Activated naive CD4-positive, alpha-beta T cell treated with anti-CD3 and anti-CD28 coated beads for 36 hours (primary cell): ENCODE measurements around the gene CARD19. TPM values are rescaled to one million over a fixed set of nuclear protein-coding genes. Genes with fewer than 3 reads are reported as not detected.
A peak's percentile ranks its signal among the peaks of the same experiment; 100 is the strongest.

Experiments used
- CTCF ChIA-PET: fragments of 350-600 bp; sonication (Branson Sonifier 250); formaldehyde crosslinking; loops from one replicate; lab custom pipeline; 2021; ENCODE audit warnings: antibody characterized with exemption; lab: Charles Lee
- DNase-seq: peaks from one replicate; pipeline ENCODE4 v3.0.0-alpha.2; 2020
- H3K27ac Mint-ChIP-seq: one replicate; pipeline ENCODE4 v1.8.0; 2021; ENCODE audit warnings: mild to moderate bottlenecking, mixed read lengths
- H3K27me3 Mint-ChIP-seq: one replicate; pipeline ENCODE4 v1.8.0; 2021; ENCODE audit warnings: low read depth, mixed read lengths
- H3K36me3 Mint-ChIP-seq: one replicate; pipeline ENCODE4 v1.8.0; 2021; ENCODE audit warnings: low read depth, mixed read lengths
- H3K4me1 Mint-ChIP-seq: one replicate; pipeline ENCODE4 v1.8.0; 2021; ENCODE audit warnings: low read depth, mixed read lengths
- H3K4me3 Mint-ChIP-seq: one replicate; pipeline ENCODE4 v1.8.0; 2021; ENCODE audit warnings: mild to moderate bottlenecking, moderate library complexity, mixed read lengths
- H3K9me3 Mint-ChIP-seq: one replicate; pipeline ENCODE4 v1.8.0; 2021; ENCODE audit warnings: mixed read lengths
- intact Hi-C: fragments of 100-400 bp; cut with micrococcal nuclease; formaldehyde crosslinking; loops from one replicate; pipeline ENCODE4 v1.15.1; 2023
- total RNA-seq, 2 experiments: library from RNA; stranded (reverse); gene quantifications; one replicate each; pipeline ENCODE4 v1.2.3, GENCODE V29; 2021

Gene CARD19
- total RNA-seq, 2 experiments from 2014 or later, result 51.4 to 52.0 TPM

- Mint-ChIP-seq H3K27me3 (no peaks in the 10 kb centered on the region), H3K4me3 (no peak overlapping the region), H3K4me1 (peaks cover 70% of the 10 kb centered on the region), H3K9me3 (peaks cover 26% of the 10 kb centered on the region), H3K27ac (peak overlapping the region; percentile 86), H3K36me3 (peaks cover 29% of the 10 kb centered on the region)
- CTCF ChIA-PET, result interaction anchor here (1.0 to 2.8 kb wide), 3 partner anchors 27 to 88 kb away, joined by 3 to 9 read pairs (median 3); no protein-coding TSS in a partner anchor
- intact Hi-C loops, result loop anchor here (1.0 kb wide), 2 partner anchors 8 to 27 kb away; no protein-coding TSS in a partner anchor
- peak; percentile 92 for DNase-seq
Observed at GRCh38 chr9:93091453-93092081, 4.5 kb upstream of the CARD19 start.

DNA sequence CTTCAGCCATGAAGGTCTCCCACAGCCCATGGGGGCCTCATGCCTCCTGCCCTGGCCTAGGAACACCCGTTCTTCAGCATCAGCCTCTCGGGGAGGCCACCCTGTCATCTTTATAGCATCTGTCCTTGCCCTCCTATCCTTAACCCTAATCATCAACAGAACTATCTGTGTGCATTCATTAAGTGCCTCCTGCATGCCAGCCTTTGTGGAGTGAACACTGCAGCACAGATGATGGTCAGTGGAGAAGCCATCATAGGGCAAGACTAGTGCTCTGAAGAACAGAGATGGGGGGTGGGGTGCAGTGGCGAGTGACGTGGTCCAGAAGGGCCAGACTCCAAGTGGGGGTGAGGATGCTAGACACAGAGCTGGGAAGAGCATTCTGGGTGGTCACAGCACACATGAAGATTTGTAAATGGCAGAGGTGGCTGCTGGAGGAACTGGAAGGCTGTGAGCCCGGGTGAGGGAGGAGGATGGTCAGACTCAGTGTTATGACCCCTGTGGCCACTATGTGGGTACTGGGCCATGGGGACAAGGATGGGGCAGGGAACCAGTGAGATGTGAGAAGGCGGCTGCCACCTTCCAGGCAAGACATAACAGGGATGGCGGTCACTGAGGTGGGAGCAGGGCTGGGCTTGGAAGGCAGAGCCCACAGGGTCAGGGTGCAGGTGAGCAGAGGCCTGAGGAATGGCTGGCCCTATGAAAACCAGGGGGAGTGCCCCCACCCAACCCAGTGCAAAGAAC is 3.6 kb upstream of the CARD19 start:
- peak; percentile 3 for DNase-seq
- intact Hi-C loops, result no loop called here

DNA sequence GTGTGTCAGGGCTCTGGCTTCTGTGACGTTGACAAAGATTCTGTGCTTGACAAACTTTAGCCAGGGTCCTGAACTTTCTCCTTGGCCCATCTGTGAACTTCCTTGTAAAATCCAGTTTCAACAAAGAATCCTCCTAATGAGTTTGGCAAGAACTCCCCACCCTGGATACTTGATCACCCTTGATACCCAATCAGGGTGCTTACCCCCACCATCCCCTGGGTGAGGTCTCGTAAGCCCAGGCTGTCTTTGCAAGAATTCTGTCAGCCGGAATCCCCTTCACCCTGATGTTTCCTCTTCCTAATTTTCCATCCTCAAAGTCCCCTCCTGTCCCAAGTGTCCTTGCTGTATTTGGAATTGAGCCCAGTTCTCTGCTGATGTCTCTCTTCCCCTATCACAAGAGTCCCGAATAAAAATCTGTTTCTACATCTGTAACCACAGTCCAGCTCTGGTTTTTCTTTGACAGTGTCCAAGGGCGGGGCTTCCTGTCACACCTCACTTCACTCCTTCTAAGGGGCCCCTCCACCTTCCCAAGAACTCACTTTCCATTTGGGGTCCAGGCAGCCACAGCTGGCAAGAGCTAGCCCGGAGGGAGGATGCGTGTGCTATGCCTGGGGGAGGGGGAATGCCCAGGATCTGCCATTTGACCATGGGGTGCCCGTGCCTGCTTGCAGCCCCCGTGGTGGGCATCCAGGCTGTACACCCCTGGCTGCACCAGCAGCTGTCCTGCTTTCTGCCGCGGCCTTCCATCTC is 2.7 kb upstream of the CARD19 start:
- Mint-ChIP-seq H3K36me3 (peaks cover 22% of the 10 kb centered on the region), H3K4me1 (peaks cover 79% of the 10 kb centered on the region), H3K27me3 (no peaks in the 10 kb centered on the region), H3K4me3 (no peak overlapping the region), H3K9me3 (peaks cover 26% of the 10 kb centered on the region), H3K27ac (peak overlapping the region; percentile 86)
- DNase-seq, result peak; percentile 40
- CTCF ChIA-PET, result no interaction called here
- intact Hi-C loops, result no loop called here

More for the DNA sequence above, 3.6 kb upstream of the CARD19 start:
- peak overlapping the region; percentile 86 for H3K27ac Mint-ChIP-seq
- peaks cover 24% of the 10 kb centered on the region for H3K36me3 Mint-ChIP-seq
- peaks cover 26% of the 10 kb centered on the region for H3K9me3 Mint-ChIP-seq
- peak overlapping the region; percentile 7 for H3K4me3 Mint-ChIP-seq
- CTCF ChIA-PET, result interaction anchor here (1.0 to 2.8 kb wide), 2 partner anchors 25 to 28 kb away, joined by 3 to 9 read pairs; no protein-coding TSS in a partner anchor
- H3K4me1 Mint-ChIP-seq, result peaks cover 72% of the 10 kb centered on the region
- H3K27me3 Mint-ChIP-seq, result no peaks in the 10 kb centered on the region

DNA sequence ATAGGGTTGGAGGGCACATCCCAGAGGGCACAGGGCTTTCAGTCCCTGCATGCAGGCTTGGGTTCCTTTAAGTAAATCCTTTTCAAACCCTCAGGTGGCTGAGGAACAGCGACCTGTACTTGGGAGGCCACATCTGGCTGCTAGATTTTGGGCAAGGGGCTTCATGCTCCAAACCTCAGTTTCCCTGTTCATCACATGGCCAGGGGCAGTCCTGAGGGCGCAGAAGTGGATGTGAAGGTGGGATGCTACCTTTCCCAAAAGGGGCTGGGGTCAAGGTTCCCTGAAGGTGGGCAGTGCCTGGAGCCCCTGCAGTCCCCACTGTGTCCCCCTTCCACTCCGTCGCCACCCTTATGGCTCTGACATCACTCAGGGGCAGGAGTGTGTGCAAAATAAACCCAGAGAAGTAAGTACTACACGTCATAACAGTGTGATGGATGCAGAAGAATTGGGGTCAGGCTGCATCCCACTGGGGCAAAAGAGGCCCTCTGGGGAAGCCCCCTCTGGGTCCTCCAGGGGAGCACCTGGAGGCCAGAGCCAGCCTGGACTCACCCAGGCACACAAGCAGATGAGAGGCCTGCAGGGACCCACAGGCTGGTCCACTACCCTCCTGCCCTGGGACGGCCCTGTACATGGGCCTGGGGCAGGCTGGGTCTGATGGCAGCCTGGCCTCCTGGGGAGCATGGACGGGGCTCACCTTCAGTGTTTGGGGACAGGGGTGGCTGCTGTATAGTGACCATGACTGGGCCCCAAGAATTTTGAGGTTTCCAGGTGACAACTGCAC is 1.9 kb upstream of the CARD19 start:
- peaks cover 26% of the 10 kb centered on the region for H3K9me3 Mint-ChIP-seq
- peaks cover 15% of the 10 kb centered on the region for H3K36me3 Mint-ChIP-seq
- intact Hi-C loops, result loop anchor here (2.0 kb wide), 1 partner anchor 129 kb away; no protein-coding TSS in a partner anchor
- CTCF ChIA-PET, result interaction anchor here (0.7 kb wide), 1 partner anchor 15 kb away, joined by 3 read pairs; no protein-coding TSS in a partner anchor
- H3K4me3 Mint-ChIP-seq, result peak overlapping the region; percentile 84
- peak overlapping the region; percentile 95 for H3K27ac Mint-ChIP-seq
- no peak for DNase-seq
- no peaks in the 10 kb centered on the region for H3K27me3 Mint-ChIP-seq
- peaks cover 77% of the 10 kb centered on the region for H3K4me1 Mint-ChIP-seq

- CTCF ChIA-PET, result interaction anchor here (0.7 to 0.8 kb wide), 3 partner anchors 14 to 90 kb away, joined by 3 to 4 read pairs (median 3); no protein-coding TSS in a partner anchor
- Mint-ChIP-seq H3K27me3 (no peaks in the 10 kb centered on the region), H3K4me1 (peaks cover 74% of the 10 kb centered on the region), H3K36me3 (peaks cover 11% of the 10 kb centered on the region), H3K27ac (peak overlapping the region; percentile 95), H3K9me3 (peaks cover 26% of the 10 kb centered on the region), H3K4me3 (peak overlapping the region; percentile 84)
- DNase-seq, result peak; percentile 43
- intact Hi-C loops, result loop anchor here (1.0 to 5.0 kb wide), 8 partner anchors 30 to 473 kb away; partner anchors contain the start of genes FAM120AOS, NINJ1 and ZNF484
Observed at GRCh38 chr9:93094658-93095204, 1.3 kb upstream of the CARD19 start.

GRCh38 chr9:93095205-93096130 is 549 bp upstream of the CARD19 start:
- Mint-ChIP-seq H3K4me3 (peak overlapping the region; percentile 84), H3K9me3 (peaks cover 24% of the 10 kb centered on the region), H3K27me3 (no peaks in the 10 kb centered on the region), H3K36me3 (peaks cover 6% of the 10 kb centered on the region), H3K27ac (peak overlapping the region; percentile 95), H3K4me1 (peaks cover 74% of the 10 kb centered on the region)
- intact Hi-C loops, result loop anchor here (1.0 to 5.0 kb wide), 12 partner anchors 31 to 472 kb away; partner anchors contain the start of genes FAM120AOS, NINJ1 and ZNF484
- CTCF ChIA-PET, result interaction anchor here (0.7 to 0.8 kb wide), 2 partner anchors 33 to 91 kb away, joined by 3 to 4 read pairs; no protein-coding TSS in a partner anchor
- DNase-seq, result peak; percentile 100

DNA sequence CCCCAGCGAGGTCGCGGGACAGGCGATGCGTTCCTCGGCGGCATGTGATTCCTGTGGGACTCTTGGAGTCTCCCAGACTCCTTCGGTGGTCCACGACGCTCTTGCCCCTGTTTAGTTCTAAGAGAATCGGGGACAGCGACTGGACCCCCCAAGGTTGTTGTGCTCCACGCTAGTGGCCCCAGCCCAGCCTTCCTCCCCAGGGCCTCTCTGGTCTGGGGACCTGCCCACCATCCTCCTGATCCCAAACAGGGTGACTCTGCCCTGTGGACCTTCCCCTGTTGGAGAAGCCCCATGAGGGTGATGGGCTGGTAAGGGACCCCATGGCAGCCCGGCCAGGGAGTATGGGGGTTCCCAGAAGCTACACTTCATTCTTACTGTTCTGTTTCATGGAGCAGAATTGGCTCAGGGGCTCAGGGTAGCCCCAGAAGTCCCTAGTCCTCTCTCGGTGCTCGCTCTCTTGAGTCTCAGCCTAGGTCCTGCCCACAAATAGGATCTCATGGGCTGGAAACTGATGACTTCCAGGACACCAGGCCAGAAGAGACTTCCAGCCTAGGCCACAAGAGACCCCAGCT is 880 bp downstream of the CARD19 start:
- H3K27me3 Mint-ChIP-seq, result no peaks in the 10 kb centered on the region
- no peak for DNase-seq
- peak overlapping the region; percentile 85 for H3K4me3 Mint-ChIP-seq
- intact Hi-C loops, result loop anchor here (1.0 to 5.0 kb wide), 6 partner anchors 50 to 470 kb away; partner anchors contain the start of gene ZNF484
- peaks cover 4% of the 10 kb centered on the region for H3K36me3 Mint-ChIP-seq
- peaks cover 16% of the 10 kb centered on the region for H3K9me3 Mint-ChIP-seq
- CTCF ChIA-PET, result interaction anchor here (0.9 to 3.0 kb wide), 3 partner anchors 12 to 140 kb away, joined by 3 to 20 read pairs (median 3); no protein-coding TSS in a partner anchor
- H3K27ac Mint-ChIP-seq, result peak overlapping the region; percentile 79
- H3K4me1 Mint-ChIP-seq, result peaks cover 68% of the 10 kb centered on the region

DNA sequence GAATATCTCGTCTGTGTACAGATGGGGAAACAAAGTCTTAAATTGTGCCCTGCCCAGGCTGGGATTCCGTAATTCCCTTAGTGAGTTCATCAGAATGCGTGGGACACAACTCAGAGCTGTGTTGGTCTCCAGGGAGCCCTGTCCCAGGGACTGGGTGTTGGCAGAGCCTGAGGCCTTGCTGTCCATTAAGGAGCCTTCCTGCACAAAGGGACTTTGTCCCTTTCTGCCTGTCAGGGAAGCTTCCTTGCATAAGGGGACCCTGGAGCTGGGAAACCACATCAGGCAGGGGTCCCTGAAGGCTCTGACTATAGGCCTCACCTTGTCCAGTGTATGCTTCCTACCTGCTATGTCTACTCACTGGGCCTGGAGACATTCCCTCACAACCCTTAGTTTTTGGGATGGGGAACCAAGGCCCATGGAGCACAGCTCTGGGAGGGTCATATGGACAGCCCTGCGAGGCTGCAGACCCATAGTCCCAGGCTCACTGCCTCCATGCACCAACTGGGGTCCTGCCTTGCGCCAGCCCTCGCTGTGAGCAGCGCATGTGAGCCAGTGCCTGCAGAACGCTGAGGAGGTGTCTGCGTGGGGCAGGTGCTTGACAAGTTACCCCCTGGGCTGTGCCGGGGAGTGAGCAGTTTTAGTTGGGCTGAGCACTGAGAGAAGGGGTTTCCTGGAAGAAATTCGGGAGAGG is 1.6 kb downstream of the CARD19 start:
- H3K27me3 Mint-ChIP-seq, result no peaks in the 10 kb centered on the region
- CTCF ChIA-PET, result interaction anchor here (1.0 to 3.0 kb wide), 2 partner anchors 11 to 95 kb away, joined by 3 to 20 read pairs; no protein-coding TSS in a partner anchor
- H3K27ac Mint-ChIP-seq, result peak overlapping the region; percentile 79
- intact Hi-C loops, result loop anchor here (1.0 to 5.0 kb wide), 5 partner anchors 11 to 470 kb away; partner anchors contain the start of gene ZNF484
- peaks cover 10% of the 10 kb centered on the region for H3K9me3 Mint-ChIP-seq
- DNase-seq, result no peak
- H3K4me1 Mint-ChIP-seq, result peaks cover 67% of the 10 kb centered on the region
- H3K4me3 Mint-ChIP-seq, result peak overlapping the region; percentile 85
- peaks cover 4% of the 10 kb centered on the region for H3K36me3 Mint-ChIP-seq

- peak overlapping the region; percentile 54 for H3K27ac Mint-ChIP-seq
- intact Hi-C loops, result loop anchor here (1.0 to 5.0 kb wide), 3 partner anchors 10 to 469 kb away; partner anchors contain the start of gene ZNF484
- no peaks in the 10 kb centered on the region for H3K27me3 Mint-ChIP-seq
- peak; percentile 82 for DNase-seq
- peak overlapping the region; percentile 85 for H3K4me3 Mint-ChIP-seq
- H3K36me3 Mint-ChIP-seq, result peaks cover 7% of the 10 kb centered on the region
- peaks cover 6% of the 10 kb centered on the region for H3K9me3 Mint-ChIP-seq
- H3K4me1 Mint-ChIP-seq, result peaks cover 65% of the 10 kb centered on the region
- CTCF ChIA-PET, result interaction anchor here (1.0 to 3.0 kb wide), 2 partner anchors 11 to 96 kb away, joined by 3 to 20 read pairs; no protein-coding TSS in a partner anchor
Observed at GRCh38 chr9:93098236-93098946, 2.4 kb downstream of the CARD19 start.
